ENCODE measurements around the gene TSC2.

The TSC2 gene

DNA sequence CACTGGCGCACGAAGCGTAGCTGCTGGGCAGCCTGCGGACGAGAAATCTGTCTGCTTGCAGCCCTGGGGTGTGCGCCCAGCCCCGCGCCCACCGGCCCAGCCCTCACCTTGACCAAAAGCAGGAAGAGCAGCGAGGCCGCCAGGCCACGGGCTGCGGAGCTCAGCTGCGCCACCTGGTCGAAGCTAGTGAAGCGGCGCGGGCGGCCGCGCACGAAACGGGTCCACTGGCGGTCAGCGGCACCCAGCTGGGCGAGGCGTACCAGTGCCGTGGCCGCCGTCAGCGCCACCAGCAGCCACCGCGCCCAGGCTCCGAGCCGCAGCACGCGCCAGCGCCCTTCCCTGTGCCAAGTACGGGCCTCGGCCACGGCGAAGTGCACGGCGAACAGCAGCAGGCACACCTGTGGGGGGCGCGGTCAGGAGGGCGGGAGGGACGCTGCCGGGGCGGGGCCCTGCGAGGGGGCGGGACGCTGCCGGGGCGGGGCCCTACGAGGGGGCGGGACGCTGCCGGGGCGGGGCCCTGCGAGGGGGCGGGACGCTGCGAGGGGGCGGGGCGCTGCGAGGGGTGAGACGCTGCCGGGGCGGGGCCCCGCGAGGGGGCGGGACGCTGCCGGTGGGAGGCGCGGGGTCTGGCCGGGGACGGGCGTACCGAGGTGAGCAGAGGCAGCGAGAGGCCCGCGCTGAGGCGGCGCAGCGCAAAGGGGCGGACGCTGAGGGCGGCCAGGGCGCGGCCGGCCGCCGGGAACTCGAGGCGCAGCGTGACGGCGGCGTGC, 43.2 kb downstream of the TSC2 start:
- DNase-seq (ENCODE audit: low read depth in 2 of 2) = peak; percentile 25 to 51
- no peak for TF ChIP-seq CTCF (IDR thresholded peaks at IDR 0.05; ENCODE audit: low read depth, low read length)
- H3K4me3 ChIP-seq (replicated peaks in 1 of 2; ENCODE audit: low read depth in 2 of 2, low read length in 2 of 2) = no peak overlapping the region

DNA sequence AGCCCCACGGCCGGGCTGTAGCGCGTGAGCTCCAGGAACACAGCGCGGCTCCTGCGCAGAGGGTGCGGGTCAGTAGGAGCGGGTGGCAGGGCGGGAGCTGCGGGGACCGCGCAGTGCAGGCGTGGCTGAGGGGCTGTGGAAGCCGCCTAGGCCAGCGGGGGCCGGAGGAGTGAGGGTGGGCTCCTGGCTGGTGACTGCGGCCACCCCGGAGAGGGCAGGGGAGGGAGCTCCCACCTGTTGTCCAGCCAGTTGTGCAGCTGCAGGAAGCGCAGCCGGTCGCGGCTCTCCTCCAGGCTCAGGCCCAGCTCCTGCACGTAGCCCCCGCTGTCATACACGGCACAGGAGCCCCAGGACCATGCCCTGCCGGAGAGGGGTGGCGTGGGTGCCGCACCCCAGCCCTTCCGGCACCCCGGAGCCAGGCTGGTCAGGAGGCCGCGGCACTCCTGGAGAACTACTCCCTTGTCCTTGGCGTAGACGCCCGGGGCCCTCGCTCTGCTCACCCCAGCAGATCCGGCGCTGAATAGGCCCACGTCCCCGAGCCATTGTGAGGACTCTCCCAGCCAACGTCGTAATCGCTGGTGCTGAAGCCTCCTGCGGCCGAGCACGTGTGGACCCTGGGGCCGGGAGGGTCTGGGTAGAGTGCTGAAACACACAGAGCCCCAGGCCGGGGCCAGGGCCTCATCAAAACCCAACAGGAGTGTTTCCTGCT, 43.9 kb downstream of the TSC2 start:
- DNase-seq (ENCODE audit: low read depth in 2 of 2) = no peak
- no peak overlapping the region for H3K4me3 ChIP-seq (replicated peaks in 1 of 2; ENCODE audit: low read depth in 2 of 2, low read length in 2 of 2)
- TF ChIP-seq CTCF (IDR thresholded peaks at IDR 0.05; ENCODE audit: low read depth, low read length) = no peak

GRCh38 chr16:2092256-2092620, 44.5 kb downstream of the TSC2 start:
- H3K4me3 ChIP-seq (replicated peaks in 1 of 2; ENCODE audit: low read depth in 2 of 2, low read length in 2 of 2) = no peak overlapping the region
- TF ChIP-seq CTCF (IDR thresholded peaks at IDR 0.05; ENCODE audit: low read depth, low read length) = no peak
- no peak for DNase-seq (ENCODE audit: low read depth in 2 of 2)

GRCh38 chr16:2092866-2093265, 45.1 kb downstream of the TSC2 start:
- no peak for DNase-seq (ENCODE audit: low read depth in 2 of 2)
- TF ChIP-seq CTCF (IDR thresholded peaks at IDR 0.05; ENCODE audit: low read depth, low read length) = no peak
- no peak overlapping the region for H3K4me3 ChIP-seq (replicated peaks in 1 of 2; ENCODE audit: low read depth in 2 of 2, low read length in 2 of 2)

GRCh38 chr16:2093793-2094192, 46.0 kb downstream of the TSC2 start:
- DNase-seq (ENCODE audit: low read depth in 2 of 2) = no peak
- no peak for TF ChIP-seq CTCF (IDR thresholded peaks at IDR 0.05; ENCODE audit: low read depth, low read length)
- H3K4me3 ChIP-seq (replicated peaks in 1 of 2; ENCODE audit: low read depth in 2 of 2, low read length in 2 of 2) = no peak overlapping the region

GRCh38 chr16:2095315-2095853, 47.6 kb downstream of the TSC2 start:
- H3K4me3 ChIP-seq (replicated peaks in 1 of 2; ENCODE audit: low read depth in 2 of 2, low read length in 2 of 2) = no peak overlapping the region
- peak in 1 of 2 donors; percentile 50 for DNase-seq (ENCODE audit: low read depth in 2 of 2)
- no peak for TF ChIP-seq CTCF (IDR thresholded peaks at IDR 0.05; ENCODE audit: low read depth, low read length)
